Measurements from ENCODE around the gene KCTD20.

DNA sequence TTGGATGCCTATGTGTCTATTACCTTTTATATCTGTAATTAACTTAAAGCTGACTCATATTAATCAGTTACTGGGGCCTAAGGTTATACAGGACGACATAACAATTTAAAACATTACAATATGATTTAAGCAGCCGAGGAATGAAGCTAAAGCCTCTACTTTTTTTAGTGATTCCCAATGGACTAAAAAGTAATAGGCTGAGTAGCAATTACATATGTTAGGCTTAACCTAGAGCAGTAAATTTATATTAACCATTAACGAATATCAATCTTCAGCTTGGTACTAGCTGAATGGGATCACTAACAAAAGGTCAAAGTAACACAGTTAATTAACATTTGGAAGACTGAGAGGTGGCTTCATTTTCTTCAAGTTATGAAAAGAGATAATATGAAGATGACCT is 61.4 kb downstream of the KCTD20 start:
- no peak for TF ChIP-seq POLR2A (IDR thresholded peaks at IDR 0.05)
- TF ChIP-seq EP300 (IDR thresholded peaks at IDR 0.05), result no peak

Data from tibial nerve (tissue), 3 donors.